Gastroesophageal sphincter (tissue), 4 donors: Measurements from ENCODE around the gene TSHZ3. TPM values are rescaled to one million over a fixed set of nuclear protein-coding genes. Genes with fewer than 3 reads are reported as not detected.

Experiments used
- ATAC-seq: fragments of 150-250 bp; one replicate; pipeline ENCODE4 v1.9.1; 2016; ENCODE audit warnings: mild to moderate bottlenecking, moderate library complexity
- H3K27ac ChIP-seq, 4 donors: fragments of 200-600 bp; sonication (generic) in 3 of 4; 1 replicate in 3 of 4; 2 replicates in 1 of 4; pipeline ENCODE4 v1.5.1; 2016 to 2019
- H3K27me3 ChIP-seq: fragments of 200-600 bp; sonication (generic); one replicate; pipeline ENCODE4 v1.5.1; 2019
- H3K36me3 ChIP-seq, 2 donors: fragments of 200-600 bp; sonication (generic); one replicate each; pipeline ENCODE4 v1.5.1; 2019; ENCODE audit warnings: control low read depth in 1 of 2
- H3K4me1 ChIP-seq, 3 donors: fragments of 200-600 bp; sonication (generic); 1 replicate in 2 of 3; 2 replicates in 1 of 3; pipeline ENCODE4 v1.5.1; 2016 to 2019; ENCODE audit warnings: control low read depth in 2 of 3
- H3K4me3 ChIP-seq, 2 donors: fragments of 200-600 bp; sonication (generic); one replicate each; pipeline ENCODE4 v1.5.1; 2019; ENCODE audit warnings: mild to moderate bottlenecking in 1 of 2, moderate library complexity in 1 of 2
- H3K9me3 ChIP-seq, 3 donors: fragments of 200-600 bp; sonication (generic); one replicate each; pipeline ENCODE4 v1.5.1; 2017 to 2019; ENCODE audit warnings: control low read depth in 2 of 3
- CTCF ChIP-seq, 4 experiments: fragments of 200-600 bp in 2 of 4; fragments of 450-650 bp in 2 of 4; sonication (generic) in 1 of 4; IDR thresholded peaks; one replicate each; pipeline ENCODE4 v1.5.1; 2017 to 2019; ENCODE audit warnings: antibody characterized with exemption in 4 of 4, mild to moderate bottlenecking in 2 of 4, moderate library complexity in 2 of 4
- EP300 ChIP-seq: sonication (generic); formaldehyde crosslinking; IDR thresholded peaks from one replicate; pipeline ENCODE4 v1.6.1; 2017; ENCODE audit warnings: antibody characterized with exemption, mild to moderate bottlenecking
- POLR2A ChIP-seq, 2 donors: fragments of 450-650 bp; IDR thresholded peaks; one replicate each; pipeline ENCODE4 v1.6.1; 2017; ENCODE audit warnings: antibody characterized with exemption in 2 of 2, mild to moderate bottlenecking in 2 of 2, moderate library complexity in 1 of 2
- POLR2AphosphoS5 ChIP-seq: sonication (generic); formaldehyde crosslinking; IDR thresholded peaks from one replicate; pipeline ENCODE4 v1.6.1; 2017; ENCODE audit warnings: antibody characterized with exemption
- WGBS, 2 donors: methylation state at CpG; one replicate each; pipeline ENCODE4 v1.1.5; 2018; ENCODE audit warnings: low coverage in 1 of 2; 5-methylcytosine and 5-hydroxymethylcytosine counted together
- total RNA-seq, 4 donors: library from RNA; depleted of rRNA; stranded (reverse); fragments of >200 nt; gene quantifications; one replicate each; pipeline ENCODE4 v1.1.0, GENCODE V29; 2016

The TSHZ3 gene
- total RNA-seq, 4 donors from 2014 or later, result 15.6 to 40.2 (median 31.1) TPM

- no peak overlapping the region for H3K4me3 ChIP-seq
- TF ChIP-seq POLR2A (IDR thresholded peaks at IDR 0.05) (no peak), POLR2AphosphoS5 (no peak), CTCF (IDR thresholded peaks at IDR 0.05) (no peak), EP300 (no peak)
- 73% methylated on average over 2 of the region's 5 CpGs; no CpG with 5 or more reads in 1 of the 2 donors for WGBS, 2 donors
- peak overlapping the region in 1 of 4 donors; percentile 13 for H3K27ac ChIP-seq
- H3K9me3 ChIP-seq, result no peaks in the 10 kb centered on the region
- no peak for ATAC-seq
- H3K4me1 ChIP-seq, result peaks cover 0 to 49% (median 0%) of the 10 kb centered on the region in 3 donors
- no peaks in the 10 kb centered on the region for H3K27me3 ChIP-seq
- no peaks in the 10 kb centered on the region for H3K36me3 ChIP-seq
Observed at GRCh38 chr19:31285744-31286143, 63.5 kb downstream of the TSHZ3 start.

DNA sequence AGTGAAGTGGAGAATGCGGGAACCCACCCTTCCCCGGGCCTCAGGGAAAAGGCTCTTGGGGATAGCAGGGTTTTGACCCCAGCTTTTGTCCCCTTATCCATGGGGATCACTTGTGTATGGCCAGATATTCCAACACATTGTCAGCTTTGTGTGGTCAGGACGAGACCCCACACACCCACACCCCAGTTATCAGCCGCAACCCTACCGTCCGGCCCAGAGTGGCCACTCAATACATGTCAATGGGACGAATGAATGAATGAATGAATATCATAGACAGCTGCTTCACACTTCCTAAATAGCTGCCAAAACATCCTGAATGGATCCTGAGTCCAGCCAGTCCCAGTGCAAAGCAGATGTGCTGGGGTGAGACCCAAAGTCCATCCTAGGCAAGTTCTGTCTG, 64.6 kb downstream of the TSHZ3 start:
- no peak overlapping the region for H3K4me3 ChIP-seq
- no peaks in the 10 kb centered on the region for H3K9me3 ChIP-seq
- H3K27me3 ChIP-seq, result no peaks in the 10 kb centered on the region
- 92% methylated on average over 2 of the region's 7 CpGs; no CpG with 5 or more reads in 1 of the 2 donors for WGBS, 2 donors
- H3K4me1 ChIP-seq, result peaks cover 0 to 50% (median 0%) of the 10 kb centered on the region in 3 donors
- no peak for ATAC-seq
- TF ChIP-seq POLR2A (IDR thresholded peaks at IDR 0.05), result no peak
- no peak for TF ChIP-seq CTCF (IDR thresholded peaks at IDR 0.05)
- TF ChIP-seq EP300, result no peak
- TF ChIP-seq POLR2AphosphoS5, result no peak
- H3K27ac ChIP-seq, result no peak overlapping the region
- H3K36me3 ChIP-seq, result peaks cover 0 to under 1% of the 10 kb centered on the region in 2 donors

DNA sequence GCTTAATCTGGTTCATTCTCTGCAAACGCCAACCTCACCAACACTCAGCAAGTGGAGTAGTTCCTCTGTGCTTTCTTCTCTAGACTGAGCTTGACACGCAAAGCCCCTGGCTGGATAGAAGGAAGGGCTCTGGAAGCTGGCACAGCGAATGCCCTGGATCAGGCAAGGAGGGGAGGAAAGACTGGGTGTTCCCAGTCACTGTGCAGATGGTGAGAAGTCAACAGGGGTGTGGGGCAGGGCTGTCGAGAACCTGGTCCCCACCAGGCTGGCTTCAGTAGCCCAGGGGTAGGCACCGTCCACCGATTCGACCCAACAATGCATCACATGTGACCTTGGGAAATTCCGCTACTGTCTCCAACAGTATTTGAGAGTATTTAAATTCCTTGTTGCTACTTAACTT, 65.5 kb downstream of the TSHZ3 start:
- WGBS, 2 donors, result 89 to 90% methylated on average over 3 to 6 of the region's 8 CpGs
- Histone ChIP-seq H3K4me1 (peaks cover 0 to 50% (median 0%) of the 10 kb centered on the region in 3 donors), H3K36me3 (peaks cover 0 to 10% of the 10 kb centered on the region in 2 donors), H3K9me3 (no peaks in the 10 kb centered on the region), H3K27me3 (no peaks in the 10 kb centered on the region), H3K27ac (no peak overlapping the region), H3K4me3 (no peak overlapping the region)
- no peak for ATAC-seq
- no peak for TF ChIP-seq POLR2AphosphoS5
- no peak for TF ChIP-seq POLR2A (IDR thresholded peaks at IDR 0.05)
- no peak for TF ChIP-seq EP300

GRCh38 chr19:31282346-31282745, 66.9 kb downstream of the TSHZ3 start:
- 50 to 100% methylated on average over 1 of the region's 4 CpGs for WGBS, 2 donors

DNA sequence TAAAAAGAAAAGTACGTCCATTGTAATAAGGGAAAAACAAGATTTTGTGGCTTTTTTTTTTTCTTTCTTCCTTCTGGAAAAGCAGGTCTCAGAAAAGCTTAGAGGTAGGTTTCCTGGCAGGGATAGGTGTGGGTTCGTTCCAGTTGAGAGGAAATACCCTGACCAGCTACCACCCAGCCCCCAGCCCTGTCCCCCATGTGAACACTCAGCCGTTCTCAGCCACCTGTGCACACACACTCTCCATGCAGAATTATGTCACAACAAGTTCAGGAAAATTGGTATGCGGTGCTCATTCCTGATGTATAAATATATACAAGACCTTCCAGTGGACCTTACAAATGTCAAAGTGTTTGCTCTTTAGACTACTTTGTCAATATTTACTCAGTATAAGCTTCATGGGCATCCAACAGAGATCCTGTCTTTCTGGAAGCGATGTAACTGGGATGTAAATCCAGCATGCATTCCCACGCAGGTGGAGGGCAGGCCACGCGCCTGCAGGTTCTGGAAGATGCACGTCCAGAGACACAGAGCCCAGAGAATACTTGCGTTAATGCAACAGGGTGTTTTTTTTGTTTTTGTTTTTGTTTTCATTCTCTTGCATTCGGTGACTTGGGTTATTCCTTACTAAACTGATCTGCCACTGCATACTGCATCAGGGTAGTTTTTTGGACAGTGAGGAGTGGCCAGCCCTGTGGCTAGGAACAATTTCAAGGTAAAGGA, 68.8 kb downstream of the TSHZ3 start:
- H3K27ac ChIP-seq, result no peak overlapping the region
- no peaks in the 10 kb centered on the region for H3K27me3 ChIP-seq
- no peak overlapping the region for H3K4me3 ChIP-seq
- WGBS, 2 donors, result 71 to 83% methylated on average over 3 to 11 of the region's 11 CpGs
- H3K36me3 ChIP-seq, result peaks cover 0 to 35% of the 10 kb centered on the region in 2 donors
- H3K4me1 ChIP-seq, result peaks cover 0 to 52% (median 0%) of the 10 kb centered on the region in 3 donors
- TF ChIP-seq POLR2AphosphoS5 (no peak), EP300 (no peak), CTCF (IDR thresholded peaks at IDR 0.05) (no peak), POLR2A (IDR thresholded peaks at IDR 0.05) (no peak)
- no peak for ATAC-seq
- no peaks in the 10 kb centered on the region for H3K9me3 ChIP-seq

More at GRCh38 chr19:31282346-31282745, 66.9 kb downstream of the TSHZ3 start:
- Histone ChIP-seq H3K4me1 (peaks cover 0 to 50% (median 0%) of the 10 kb centered on the region in 3 donors), H3K27ac (no peak overlapping the region), H3K27me3 (no peaks in the 10 kb centered on the region), H3K4me3 (no peak overlapping the region), H3K36me3 (peaks cover 0 to 23% of the 10 kb centered on the region in 2 donors), H3K9me3 (no peaks in the 10 kb centered on the region)
- ATAC-seq, result no peak
- no peak for TF ChIP-seq EP300
- TF ChIP-seq POLR2AphosphoS5, result no peak
- no peak for TF ChIP-seq CTCF (IDR thresholded peaks at IDR 0.05)
- no peak for TF ChIP-seq POLR2A (IDR thresholded peaks at IDR 0.05)
